K562 (cell line): ENCODE data around the gene ARHGAP26. TPM values are rescaled to one million over a fixed set of nuclear protein-coding genes. Genes with fewer than 3 reads are reported as not detected.

ENCODE experiments used
- ATAC-seq: fragments of 200-7000 bp; cut with Tn5 transposase; 3 replicates; pipeline ENCODE4 v1.9.1; 2020; ENCODE audit warnings: moderate library complexity
- BruUV-seq: library from RNA; stranded (reverse); fragments of 400-500 nt; replicated peaks from 2 replicates; lab custom pipeline; 2021; lab: Mats Ljungman, UMichigan
- CTCF ChIA-PET: fragments of 300-600 bp; formaldehyde crosslinking; extraction: SDS; loops from one replicate; lab custom pipeline; 2021; ENCODE audit warnings: low intra/inter-chr PET ratio; lab: Yijun Ruan, JAX
- POLR2A ChIA-PET: fragments of 300-600, 350-650 bp; sonication (Branson Sonifier 250); formaldehyde crosslinking; extraction: SDS; loops from one replicate; lab custom pipeline; 2021; ENCODE audit warnings: antibody characterized with exemption, inconsistent platforms; lab: Yijun Ruan, JAX
- DNase-seq, 4 experiments: peaks; one replicate each; pipeline versions ENCODE4 v3.0.0 to v3.0.0-alpha.2; 2011 to 2018; ENCODE audit warnings: low spot score in 3 of 4, mixed read lengths in 3 of 4; ENCODE audit errors: extremely low read depth in 1 of 4
- FAIRE-seq: peaks from 2 replicates; lab custom pipeline; 2011; peaks lifted over from hg19 to GRCh38; lab: Jason Lieb, UNC
- H2AFZ ChIP-seq: 2 replicates; pipeline ENCODE4 v1.6.0; 2011; ENCODE audit warnings: low read depth, low read length, control low read depth, inconsistent platforms
- H3K27ac ChIP-seq: fragments of 200-600 bp; 3 replicates; pipeline ENCODE4 v1.8.0; 2011; ENCODE audit warnings: low read depth, mild to moderate bottlenecking, control low read depth, inconsistent platforms, low read length, moderate library complexity, mixed read lengths; ENCODE audit errors: extremely low read depth
- H3K27me3 ChIP-seq, 2 experiments: fragments of 300-600 bp in 1 of 2; 2 replicates in 1 of 2; 3 replicates in 1 of 2; pipeline versions ENCODE4 v1.6.0 to v1.8.0; 2011; ENCODE audit warnings: inconsistent platforms in 2 of 2, low read length in 2 of 2, mild to moderate bottlenecking in 1 of 2, mixed read lengths in 1 of 2, moderate library complexity in 1 of 2; ENCODE audit not compliant: control insufficient read depth in 2 of 2, insufficient read depth in 2 of 2
- H3K36me3 ChIP-seq: fragments of 300-600 bp; 3 replicates; pipeline ENCODE4 v1.8.0; 2011; ENCODE audit warnings: mild to moderate bottlenecking, low read length, inconsistent platforms; ENCODE audit not compliant: control insufficient read depth, insufficient read depth
- H3K4me1 ChIP-seq, 2 experiments: fragments of 200-600 bp in 1 of 2; replicated peaks in 1 of 2; 2 replicates in 1 of 2; 3 replicates in 1 of 2; pipeline versions ENCODE4 v1.5.1 to v1.8.0; 2011; ENCODE audit warnings: inconsistent platforms in 2 of 2, low read length in 2 of 2, mild to moderate bottlenecking in 1 of 2, mixed read lengths in 1 of 2, moderate library complexity in 1 of 2; ENCODE audit not compliant: control insufficient read depth in 2 of 2, insufficient read depth in 2 of 2
- H3K4me2 ChIP-seq: 2 replicates; pipeline ENCODE4 v1.6.1; 2011; ENCODE audit warnings: low read length, control low read depth, inconsistent platforms, mixed read lengths; ENCODE audit not compliant: insufficient read depth
- H3K4me3 ChIP-seq: fragments of 200-600 bp; sonication (generic), shearing (Covaris generic); 2 replicates; pipeline ENCODE4 v1.5.1; 2016; ENCODE audit warnings: control low read depth, inconsistent platforms
- H3K79me2 ChIP-seq: fragments of 200-600 bp; 3 replicates; pipeline ENCODE4 v1.8.0; 2011; ENCODE audit warnings: low read length, inconsistent platforms; ENCODE audit not compliant: control insufficient read depth, insufficient read depth
- H3K9ac ChIP-seq, 2 experiments: 2 replicates each; pipeline versions ENCODE4 v1.6.0 to v1.6.1; 2011; ENCODE audit warnings: low read depth in 2 of 2, low read length in 2 of 2, control low read depth in 1 of 2, inconsistent platforms in 1 of 2, mild to moderate bottlenecking in 1 of 2, mixed read lengths in 1 of 2; ENCODE audit not compliant: insufficient read depth in 1 of 2
- H3K9me1 ChIP-seq: one replicate; pipeline ENCODE4 v1.6.0; 2011; ENCODE audit warnings: inconsistent platforms, mild to moderate bottlenecking, low read length, moderate library complexity; ENCODE audit not compliant: control insufficient read depth, insufficient read depth
- H3K9me3 ChIP-seq: replicated peaks from 2 replicates; pipeline ENCODE4 v1.5.1; 2011; ENCODE audit warnings: low read depth, low read length, inconsistent platforms; ENCODE audit not compliant: control insufficient read depth, insufficient read depth
- H4K20me1 ChIP-seq: replicated peaks from 2 replicates; pipeline ENCODE4 v1.6.1; 2011; ENCODE audit warnings: low read length, inconsistent platforms, mixed read lengths; ENCODE audit not compliant: control insufficient read depth, insufficient read depth
- BCLAF1 ChIP-seq, 2 experiments: fragments of 450-650 bp in 1 of 2; IDR thresholded peaks; 2 replicates each; pipeline ENCODE4 v1.6.1; 2011 to 2017; ENCODE audit warnings: low read depth in 2 of 2, antibody characterized with exemption in 1 of 2, borderline replicate concordance in 1 of 2, low read length in 1 of 2, mild to moderate bottlenecking in 1 of 2, mixed read lengths in 1 of 2; ENCODE audit not compliant: control insufficient read depth in 1 of 2
- DLX4 ChIP-seq: fragments of 250-450 bp; sonication (Bioruptor Pico); IDR thresholded peaks from 2 replicates; pipeline ENCODE4 v1.6.1; 2021; ENCODE audit warnings: mild to moderate bottlenecking
- GATAD2B ChIP-seq: fragments of 450-650 bp; IDR thresholded peaks from 2 replicates; pipeline ENCODE4 v1.6.1; 2017; ENCODE audit warnings: mild to moderate bottlenecking, borderline replicate concordance
- HNRNPLL ChIP-seq: fragments of 200-400 bp; formaldehyde crosslinking; IDR thresholded peaks from 2 replicates; pipeline ENCODE4 v1.6.1; 2017; ENCODE audit warnings: low read length, low read depth, mild to moderate bottlenecking; ENCODE audit not compliant: poor library complexity, severe bottlenecking
- PHTF2 ChIP-seq: fragments of 250-450 bp; sonication (Bioruptor Pico); IDR thresholded peaks from 2 replicates; pipeline ENCODE4 v1.5.0; 2021; ENCODE audit warnings: mild to moderate bottlenecking
- PRPF4 ChIP-seq: fragments of 200-400 bp; formaldehyde crosslinking; IDR thresholded peaks from one replicate; pipeline ENCODE4 v1.6.1; 2017; ENCODE audit warnings: low read length, low read depth, mild to moderate bottlenecking; ENCODE audit not compliant: insufficient read depth, poor library complexity, severe bottlenecking
- PTBP1 ChIP-seq: fragments of 200-400 bp; formaldehyde crosslinking; IDR thresholded peaks from 2 replicates; pipeline ENCODE4 v1.6.1; 2017; ENCODE audit warnings: low read depth, low read length
- RAD51 ChIP-seq: fragments of 450-650 bp; IDR thresholded peaks from 2 replicates; pipeline ENCODE4 v1.7.1; 2016; ENCODE audit warnings: low read depth, mild to moderate bottlenecking, borderline replicate concordance
- RFX7 ChIP-seq: fragments of 250-450 bp; sonication (Bioruptor Pico); IDR thresholded peaks from 2 replicates; pipeline ENCODE4 v1.5.1; 2021; ENCODE audit warnings: mild to moderate bottlenecking
- RNF219 ChIP-seq: fragments of 250-450 bp; sonication (Bioruptor Pico); IDR thresholded peaks from 2 replicates; pipeline ENCODE4 v1.5.0; 2022; ENCODE audit warnings: mild to moderate bottlenecking
- SIX5 ChIP-seq, 2 experiments: IDR thresholded peaks; 2 replicates each; pipeline ENCODE4 v1.6.1; 2011; ENCODE audit warnings: low read length in 2 of 2, borderline replicate concordance in 1 of 2, low read depth in 1 of 2, mild to moderate bottlenecking in 1 of 2, moderate library complexity in 1 of 2; ENCODE audit not compliant: insufficient read depth in 1 of 2
- SMARCE1 ChIP-seq: fragments of 450-650 bp; IDR thresholded peaks from 2 replicates; pipeline ENCODE4 v1.7.1; 2016; ENCODE audit warnings: mild to moderate bottlenecking
- ZNF224 ChIP-seq: sonication (generic); formaldehyde crosslinking; IDR thresholded peaks from 2 replicates; pipeline ENCODE4 v1.8.0; 2022; ENCODE audit warnings: mild to moderate bottlenecking, missing genetic modification reagents
- ZNF41 ChIP-seq: fragments of 250-450 bp; sonication (Bioruptor Pico); conservative IDR thresholded peaks from 2 replicates; pipeline ENCODE4 v1.4.0; 2020; ENCODE audit warnings: mild to moderate bottlenecking
- ZSCAN32 ChIP-seq: fragments of 450-650 bp; formaldehyde crosslinking; IDR thresholded peaks from 2 replicates; pipeline ENCODE4 v1.4.0; 2020; ENCODE audit warnings: mild to moderate bottlenecking, moderate library complexity
- WGBS: fragments of 100-300 bp; shearing (Covaris generic); methylation state at CpG from one replicate; pipeline ENCODE4 v1.1.6; 2016; ENCODE audit warnings: low coverage, mixed read lengths; ENCODE audit not compliant: insufficient coverage; ENCODE audit errors: missing lambda C conversion rate; 5-methylcytosine and 5-hydroxymethylcytosine counted together
- in situ Hi-C: fragments of 300-500 bp; cut with MboI; formaldehyde crosslinking; loops from 4 replicates; pipeline ENCODE4 v1.15.0; 2018; ENCODE audit warnings: inconsistent platforms, mixed read lengths
- intact Hi-C: fragments of 100-400 bp; cut with micrococcal nuclease; formaldehyde crosslinking; loops from 2 replicates; pipeline ENCODE4 v1.14.2; 2022
- polyA plus RNA-seq, 8 experiments: library from polyadenylated mRNA; depleted of rRNA in 4 of 8; stranded (reverse) in 5 of 8; unstranded in 3 of 8; fragments of >200 nt; fragmentation: Nextera tagmentation in 2 of 8; fragmentation: Illumina TruSeq in 1 of 8; extraction: Ambion mirVana in 2 of 8; extraction: Trizol in 1 of 8; gene quantifications; 2 replicates each; pipeline versions ENCODE4 v1.2.1 to v1.2.3, GENCODE V29; 2011 to 2014; ENCODE audit warnings: inconsistent platforms in 1 of 8, missing spikeins in 1 of 8
- total RNA-seq, 7 experiments: library from RNA; depleted of rRNA in 6 of 7; stranded (reverse); fragments of >200 nt in 6 of 7; fragmentation: Illumina TruSeq in 2 of 7; extraction: Trizol in 2 of 7; gene quantifications; 2 replicates each; pipeline versions ENCODE4 v1.2.1 to v1.2.3, GENCODE V29; 2011 to 2021; ENCODE audit warnings: low replicate concordance in 1 of 7

The ARHGAP26 gene
- total and polyA plus RNA-seq, 9 of the 15 experiments (the other 6 are each of a cell fraction or from before 2014, with no cell fraction given): 0.13 to 1.1 (median 0.55) TPM

GRCh38 chr5:142814122-142814521, 43.9 kb downstream of the ARHGAP26 start:
- ATAC-seq: no peak
- no peak for FAIRE-seq
- no TSS peak for BruUV-seq

More at GRCh38 chr5:142814122-142814521, 43.9 kb downstream of the ARHGAP26 start:
- H4K20me1 ChIP-seq: no peaks in the 10 kb centered on the region
- DNase-seq: no peak
- POLR2A ChIA-PET: no interaction called here
- no peak overlapping the region for H3K9ac ChIP-seq
- intact Hi-C loops: no loop called here
- H3K4me1 ChIP-seq: no peaks in the 10 kb centered on the region
- H2AFZ ChIP-seq: no peak overlapping the region
- CTCF ChIA-PET: no interaction called here
- in situ Hi-C loops: no loop called here
- H3K79me2 ChIP-seq: no peaks in the 10 kb centered on the region
- WGBS: 21% methylated on average over 3 of the region's 3 CpGs
- H3K27me3 ChIP-seq: peaks cover 4% of the 10 kb centered on the region in 2 experiments; a peak in 2 of 5 replicates
- TF ChIP-seq ZNF41 (no peak), ZSCAN32 (CRISPR knock-in tag) (no peak), RNF219 (CRISPR knock-in tag) (no peak), SIX5 (IDR thresholded peaks at IDR 0.05; ENCODE audit: borderline replicate concordance in 1 of 2, insufficient read depth in 1 of 2, low read depth in 1 of 2, low read length in 2 of 2) (no peak), BCLAF1 (IDR thresholded peaks at IDR 0.05; ENCODE audit: borderline replicate concordance in 1 of 2, control insufficient read depth in 1 of 2, low read depth in 2 of 2, low read length in 1 of 2) (no peak), RAD51 (no peak), PRPF4 (no peak), PHTF2 (CRISPR knock-in tag) (no peak), SMARCE1 (no peak), GATAD2B (no peak), PTBP1 (no peak), RFX7 (CRISPR knock-in tag) (no peak), HNRNPLL (no peak), ZNF224 (no peak), DLX4 (CRISPR knock-in tag) (no peak)
- TF ChIP-seq, all 486 proteins: peak for 0
- H3K36me3 ChIP-seq: no peaks in the 10 kb centered on the region
- H3K4me2 ChIP-seq: no peak overlapping the region
- H3K9me1 ChIP-seq: no peaks in the 10 kb centered on the region
- no peak overlapping the region for H3K4me3 ChIP-seq
- no peaks in the 10 kb centered on the region for H3K9me3 ChIP-seq
- no peak overlapping the region for H3K27ac ChIP-seq
